Neural cell (in vitro differentiated cells): ENCODE measurements around the gene TIAM2. TPM values are rescaled to one million over a fixed set of nuclear protein-coding genes. Genes with fewer than 3 reads are reported as not detected.

Source experiments
- H2AFZ ChIP-seq: fragments of 200-600, 300-800 bp; sonication (generic), shearing (Covaris generic); 2 replicates; pipeline ENCODE4 v1.6.0; 2014; ENCODE audit warnings: low read depth, mild to moderate bottlenecking, antibody characterized with exemption, low read length, moderate library complexity
- H3F3A ChIP-seq: fragments of 200-600 bp; shearing (Covaris generic); 2 replicates; pipeline ENCODE4 v1.6.1; 2016; ENCODE audit warnings: mild to moderate bottlenecking, moderate library complexity, mixed read lengths, antibody characterized with exemption, low read length; ENCODE audit not compliant: insufficient read depth, poor library complexity, severe bottlenecking
- H3K27ac ChIP-seq: fragments of 200-600, 300-800 bp; sonication (generic), shearing (Covaris generic); 2 replicates; pipeline ENCODE4 v1.5.1; 2014; ENCODE audit warnings: mild to moderate bottlenecking, low read length, moderate library complexity
- H3K27me3 ChIP-seq: fragments of 300-800, 200-600 bp; sonication (generic), shearing (Covaris generic); 2 replicates; pipeline ENCODE4 v1.6.0; 2014; ENCODE audit warnings: mild to moderate bottlenecking, low read depth, low read length, moderate library complexity; ENCODE audit not compliant: insufficient read depth
- H3K36me3 ChIP-seq: fragments of 300-800, 200-600 bp; sonication (generic), shearing (Covaris generic); 2 replicates; pipeline ENCODE4 v1.5.1; 2014; ENCODE audit warnings: mild to moderate bottlenecking, antibody characterized with exemption, low read length, moderate library complexity; ENCODE audit not compliant: insufficient read depth
- H3K4me2 ChIP-seq: fragments of 300-800, 200-600 bp; sonication (generic), shearing (Covaris generic); 2 replicates; pipeline ENCODE4 v1.6.0; 2014; ENCODE audit warnings: mild to moderate bottlenecking, low read length
- H3K4me3 ChIP-seq: fragments of 300-800, 200-600 bp; sonication (generic), shearing (Covaris generic); 2 replicates; pipeline ENCODE4 v1.5.1; 2014; ENCODE audit warnings: mild to moderate bottlenecking, low read length, moderate library complexity
- H3K79me2 ChIP-seq: fragments of 200-600 bp; shearing (Covaris generic); replicated peaks from 2 replicates; pipeline ENCODE4 v1.6.0; 2014; ENCODE audit warnings: mild to moderate bottlenecking, low read length, moderate library complexity; ENCODE audit not compliant: insufficient read depth
- H3K9ac ChIP-seq: fragments of 300-800, 200-600 bp; sonication (generic), shearing (Covaris generic); 2 replicates; pipeline ENCODE4 v1.6.1; 2016; ENCODE audit warnings: mild to moderate bottlenecking, low read length, mixed read lengths
- H3K9me2 ChIP-seq: fragments of 200-600 bp; shearing (Covaris generic); 2 replicates; pipeline ENCODE4 v1.6.1; 2016; ENCODE audit warnings: mild to moderate bottlenecking, low read length, mixed read lengths; ENCODE audit not compliant: insufficient read depth
- H3K9me3 ChIP-seq: fragments of 200-600, 300-800 bp; sonication (generic), shearing (Covaris generic); 2 replicates; pipeline ENCODE4 v1.6.1; 2016; ENCODE audit warnings: mild to moderate bottlenecking, mixed run types, low read length, moderate library complexity, mixed read lengths
- H4K20me1 ChIP-seq: fragments of 200-600 bp; shearing (Covaris generic); 2 replicates; pipeline ENCODE4 v1.6.1; 2016; ENCODE audit warnings: mild to moderate bottlenecking, mixed run types; ENCODE audit not compliant: insufficient read depth
- CTCF ChIP-seq: fragments of 450-650 bp; IDR thresholded peaks from 2 replicates; pipeline ENCODE4 v1.5.1; 2014; ENCODE audit warnings: antibody characterized with exemption, mild to moderate bottlenecking, moderate library complexity; ENCODE audit not compliant: poor library complexity, severe bottlenecking
- EP300 ChIP-seq: fragments of 450-650 bp; conservative IDR thresholded peaks from 2 replicates; pipeline ENCODE4 v1.6.1; 2014; ENCODE audit warnings: antibody characterized with exemption, mild to moderate bottlenecking, moderate library complexity; ENCODE audit not compliant: poor library complexity, severe bottlenecking
- EZH2 ChIP-seq: fragments of 200-600, 300-800 bp; shearing (Covaris generic), sonication (generic); IDR thresholded peaks from 2 replicates; pipeline ENCODE4 v1.6.1; 2014; ENCODE audit warnings: antibody characterized with exemption, low read length, borderline replicate concordance, mild to moderate bottlenecking; ENCODE audit not compliant: insufficient read depth, poor library complexity, severe bottlenecking
- MXI1 ChIP-seq: fragments of 450-650 bp; conservative IDR thresholded peaks from 2 replicates; pipeline ENCODE4 v1.6.1; 2014; ENCODE audit warnings: antibody characterized with exemption, mild to moderate bottlenecking; ENCODE audit not compliant: poor library complexity, severe bottlenecking
- POLR2AphosphoS5 ChIP-seq: IDR thresholded peaks from 2 replicates; pipeline ENCODE4 v1.6.1; 2012
- RAD21 ChIP-seq: fragments of 450-650 bp; conservative IDR thresholded peaks from 2 replicates; pipeline ENCODE4 v1.6.1; 2014; ENCODE audit warnings: antibody characterized with exemption, mild to moderate bottlenecking, moderate library complexity
- REST ChIP-seq: IDR thresholded peaks from 2 replicates; pipeline ENCODE4 v1.6.1; 2012; ENCODE audit warnings: borderline replicate concordance
- SMC3 ChIP-seq: fragments of 450-650 bp; conservative IDR thresholded peaks from 2 replicates; pipeline ENCODE4 v1.6.1; 2014; ENCODE audit warnings: antibody characterized with exemption, mild to moderate bottlenecking, moderate library complexity; ENCODE audit not compliant: poor library complexity
- TAF1 ChIP-seq: IDR thresholded peaks from 2 replicates; pipeline ENCODE4 v1.6.1; 2012; ENCODE audit warnings: low read depth
- polyA plus RNA-seq: library from polyadenylated mRNA; depleted of rRNA; stranded (reverse); fragments of >200 nt; gene quantifications from 2 replicates; pipeline ENCODE4 v1.2.3, GENCODE V29; 2014

The TIAM2 gene
- polyA plus RNA-seq, 1 donor from 2014 or later, result 73.3 TPM

- no peak overlapping the region for H3K27ac ChIP-seq
- no peak overlapping the region for H3K9ac ChIP-seq
- H3K9me2 ChIP-seq, result no peaks in the 10 kb centered on the region
- peaks cover 4% of the 10 kb centered on the region for H3K36me3 ChIP-seq
- H3K27me3 ChIP-seq, result no peaks in the 10 kb centered on the region
- H4K20me1 ChIP-seq, result no peaks in the 10 kb centered on the region
- TF ChIP-seq TAF1 (no peak), MXI1 (no peak), CTCF (no peak), SMC3 (no peak), POLR2AphosphoS5 (no peak), EP300 (no peak), EZH2 (no peak), REST (no peak), RAD21 (no peak)
- no peaks in the 10 kb centered on the region for H3K9me3 ChIP-seq
- H3K4me2 ChIP-seq, result no peak overlapping the region
- no peaks in the 10 kb centered on the region for H3F3A ChIP-seq
- no peak overlapping the region for H3K4me3 ChIP-seq
- no peaks in the 10 kb centered on the region for H3K79me2 ChIP-seq
- no peak overlapping the region for H2AFZ ChIP-seq
Measured at GRCh38 chr6:155257796-155258195, 262.7 kb downstream of the TIAM2 start.

GRCh38 chr6:155259204-155259603, 264.1 kb downstream of the TIAM2 start:
- Histone ChIP-seq H3K9me3 (no peaks in the 10 kb centered on the region), H3K36me3 (peaks cover 4% of the 10 kb centered on the region), H3K9me2 (no peaks in the 10 kb centered on the region), H3K9ac (no peak overlapping the region), H3K27me3 (no peaks in the 10 kb centered on the region), H3K27ac (no peak overlapping the region), H4K20me1 (no peaks in the 10 kb centered on the region), H2AFZ (no peak overlapping the region), H3K4me3 (no peak overlapping the region), H3F3A (no peaks in the 10 kb centered on the region), H3K4me2 (no peak overlapping the region), H3K79me2 (no peaks in the 10 kb centered on the region)
- TF ChIP-seq CTCF, result no peak
- TF ChIP-seq SMC3, result no peak
- no peak for TF ChIP-seq REST
- TF ChIP-seq POLR2AphosphoS5, result no peak
- TF ChIP-seq RAD21, result no peak
- TF ChIP-seq MXI1, result no peak
- TF ChIP-seq TAF1, result no peak
- no peak for TF ChIP-seq EZH2
- TF ChIP-seq EP300, result no peak
